Measurements from ENCODE around the gene NF2.

NF2 gene

DNA sequence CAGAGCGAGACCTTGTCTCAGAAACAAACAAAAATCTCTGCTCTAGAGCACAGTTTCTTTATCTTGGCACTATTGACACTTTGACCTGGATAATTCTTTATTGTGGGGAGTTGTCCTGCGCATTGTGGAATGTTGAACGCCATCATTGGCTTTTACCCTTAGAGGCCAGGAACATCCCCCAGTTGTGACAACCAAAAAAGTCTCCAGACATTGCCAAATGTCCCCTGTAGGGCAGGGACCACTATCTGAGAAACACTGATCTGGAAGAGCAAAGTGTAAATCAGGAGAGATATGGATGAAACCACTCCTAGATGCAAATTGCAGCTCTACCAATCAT lies 4.8 kb upstream of the NF2 start:
- no peak for DNase-seq (ENCODE audit: low read depth, low spot score)
- TF ChIP-seq SUZ12 (IDR thresholded peaks at IDR 0.05; ENCODE audit: extremely low read depth, insufficient read depth, insufficient read length) (no peak), YY1 (IDR thresholded peaks at IDR 0.05; ENCODE audit: insufficient read depth, insufficient read length) (no peak), ZNF274 (IDR thresholded peaks at IDR 0.05; ENCODE audit: low read depth, low read length) (no peak)
- Histone ChIP-seq H3K9ac (ENCODE audit: insufficient read length, low read depth) (no peak overlapping the region), H3K4me3 (ENCODE audit: insufficient read length, low read depth) (no peak overlapping the region), H3K27me3 (ENCODE audit: insufficient read depth, insufficient read length) (no peaks in the 10 kb centered on the region), H3K4me1 (ENCODE audit: insufficient read depth, insufficient read length) (no peaks in the 10 kb centered on the region), H3K9me3 (ENCODE audit: insufficient read depth, low read length) (no peaks in the 10 kb centered on the region; the same call in 1 of the 2 replicates), H3K36me3 (ENCODE audit: insufficient read depth, insufficient read length, low read length) (no peaks in the 10 kb centered on the region)

DNA sequence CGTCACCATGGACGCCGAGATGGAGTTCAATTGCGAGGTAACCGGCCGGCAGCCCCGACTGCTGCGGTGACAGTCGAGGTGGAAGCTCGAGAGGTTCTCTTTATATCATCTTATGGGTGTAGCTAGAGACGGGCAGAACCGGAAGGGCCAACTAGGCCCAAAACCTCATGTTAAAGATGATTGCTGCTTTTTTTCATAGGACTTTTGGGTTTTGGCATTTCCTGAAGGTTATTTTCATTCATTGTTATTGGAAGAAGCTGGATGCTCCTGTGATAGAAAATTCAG lies 585 bp downstream of the NF2 start:
- Histone ChIP-seq H3K9me3 (ENCODE audit: insufficient read depth, low read length) (no peaks in the 10 kb centered on the region), H3K27me3 (ENCODE audit: insufficient read depth, insufficient read length) (no peaks in the 10 kb centered on the region), H3K4me3 (ENCODE audit: insufficient read length, low read depth) (peak overlapping the region; percentile 65), H3K36me3 (ENCODE audit: insufficient read depth, insufficient read length, low read length) (peaks cover 3% of the 10 kb centered on the region), H3K4me1 (ENCODE audit: insufficient read depth, insufficient read length) (no peaks in the 10 kb centered on the region), H3K9ac (ENCODE audit: insufficient read length, low read depth) (peak overlapping the region; percentile 92)
- TF ChIP-seq ZNF274 (IDR thresholded peaks at IDR 0.05; ENCODE audit: low read depth, low read length) (no peak), SUZ12 (IDR thresholded peaks at IDR 0.05; ENCODE audit: extremely low read depth, insufficient read depth, insufficient read length) (no peak), YY1 (IDR thresholded peaks at IDR 0.05; ENCODE audit: insufficient read depth, insufficient read length) (no peak)
- DNase-seq (ENCODE audit: low read depth, low spot score), result no peak

DNA sequence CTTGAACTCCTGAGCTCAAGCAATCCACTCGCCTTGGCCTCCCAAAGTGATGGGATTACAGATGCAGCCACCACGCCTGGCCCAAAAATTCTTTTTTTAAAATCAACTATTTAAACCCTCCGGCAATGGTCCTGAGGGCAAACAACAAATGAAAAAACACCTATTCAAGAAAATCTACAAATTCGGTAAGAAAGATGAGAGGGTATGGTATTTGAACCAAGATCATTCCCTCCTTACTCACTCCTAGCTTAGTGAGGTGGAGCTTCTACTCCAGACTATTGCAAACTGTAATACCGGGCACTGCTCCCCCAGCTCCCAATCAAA lies 2.1 kb downstream of the NF2 start:
- H3K4me3 ChIP-seq (ENCODE audit: insufficient read length, low read depth), result no peak overlapping the region
- no peaks in the 10 kb centered on the region for H3K4me1 ChIP-seq (ENCODE audit: insufficient read depth, insufficient read length)
- no peaks in the 10 kb centered on the region for H3K9me3 ChIP-seq (ENCODE audit: insufficient read depth, low read length)
- H3K36me3 ChIP-seq (ENCODE audit: insufficient read depth, insufficient read length, low read length), result peaks cover 3% of the 10 kb centered on the region
- no peak for DNase-seq (ENCODE audit: low read depth, low spot score)
- H3K9ac ChIP-seq (ENCODE audit: insufficient read length, low read depth), result no peak overlapping the region
- TF ChIP-seq ZNF274 (IDR thresholded peaks at IDR 0.05; ENCODE audit: low read depth, low read length), result no peak
- TF ChIP-seq YY1 (IDR thresholded peaks at IDR 0.05; ENCODE audit: insufficient read depth, insufficient read length), result no peak
- TF ChIP-seq SUZ12 (IDR thresholded peaks at IDR 0.05; ENCODE audit: extremely low read depth, insufficient read depth, insufficient read length), result no peak
- no peaks in the 10 kb centered on the region for H3K27me3 ChIP-seq (ENCODE audit: insufficient read depth, insufficient read length)

DNA sequence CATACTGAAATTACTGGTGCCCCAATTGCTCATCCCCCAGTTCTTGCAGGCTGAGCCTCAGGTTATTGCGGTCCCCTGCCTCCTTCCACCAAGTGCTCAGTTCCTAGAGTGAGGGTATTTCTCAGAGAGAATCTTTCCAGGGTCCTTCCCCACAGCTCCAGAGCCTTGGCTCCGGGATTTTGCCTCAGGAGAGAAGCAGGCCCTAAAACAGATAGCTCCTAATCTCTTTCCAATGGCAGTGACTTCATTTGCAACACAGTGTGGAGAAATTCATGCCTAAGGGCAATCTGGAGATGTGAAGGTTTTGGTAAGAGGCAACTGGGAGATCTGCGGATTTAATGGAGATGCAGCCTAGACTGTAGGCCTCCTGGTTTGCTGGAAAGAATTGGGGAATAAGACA lies 2.9 kb downstream of the NF2 start:
- no peaks in the 10 kb centered on the region for H3K9me3 ChIP-seq (ENCODE audit: insufficient read depth, low read length)
- DNase-seq (ENCODE audit: low read depth, low spot score), result peak; percentile 74
- no peaks in the 10 kb centered on the region for H3K4me1 ChIP-seq (ENCODE audit: insufficient read depth, insufficient read length)
- no peaks in the 10 kb centered on the region for H3K27me3 ChIP-seq (ENCODE audit: insufficient read depth, insufficient read length)
- H3K9ac ChIP-seq (ENCODE audit: insufficient read length, low read depth), result no peak overlapping the region
- TF ChIP-seq SUZ12 (IDR thresholded peaks at IDR 0.05; ENCODE audit: extremely low read depth, insufficient read depth, insufficient read length), result no peak
- peaks cover 3% of the 10 kb centered on the region for H3K36me3 ChIP-seq (ENCODE audit: insufficient read depth, insufficient read length, low read length)
- H3K4me3 ChIP-seq (ENCODE audit: insufficient read length, low read depth), result no peak overlapping the region

DNA sequence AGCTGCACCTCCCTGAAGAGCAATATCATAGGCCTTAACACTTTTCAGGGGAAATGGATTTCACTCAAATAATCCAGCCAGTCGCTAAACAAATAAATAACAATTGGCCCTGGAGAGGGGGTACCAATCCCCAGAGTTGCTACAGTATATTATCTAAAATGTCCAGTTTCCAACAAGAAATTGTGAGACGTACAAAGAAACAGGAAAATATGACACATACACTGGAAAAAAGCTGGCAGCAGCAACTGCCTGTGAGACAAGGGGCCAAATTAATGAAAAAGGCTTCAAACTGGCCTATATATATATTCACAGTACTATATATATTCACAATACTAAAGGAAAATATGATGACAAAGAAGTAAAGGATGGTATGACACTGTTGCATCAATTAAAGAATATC lies 4.0 kb downstream of the NF2 start:
- no peak for DNase-seq (ENCODE audit: low read depth, low spot score)
- no peak overlapping the region for H3K4me3 ChIP-seq (ENCODE audit: insufficient read length, low read depth)
- H3K36me3 ChIP-seq (ENCODE audit: insufficient read depth, insufficient read length, low read length), result peaks cover 3% of the 10 kb centered on the region
- H3K9me3 ChIP-seq (ENCODE audit: insufficient read depth, low read length), result no peaks in the 10 kb centered on the region
- H3K4me1 ChIP-seq (ENCODE audit: insufficient read depth, insufficient read length), result no peaks in the 10 kb centered on the region
- no peak overlapping the region for H3K9ac ChIP-seq (ENCODE audit: insufficient read length, low read depth)
- no peaks in the 10 kb centered on the region for H3K27me3 ChIP-seq (ENCODE audit: insufficient read depth, insufficient read length)
- TF ChIP-seq YY1 (IDR thresholded peaks at IDR 0.05; ENCODE audit: insufficient read depth, insufficient read length), result no peak
- no peak for TF ChIP-seq SUZ12 (IDR thresholded peaks at IDR 0.05; ENCODE audit: extremely low read depth, insufficient read depth, insufficient read length)
- no peak for TF ChIP-seq ZNF274 (IDR thresholded peaks at IDR 0.05; ENCODE audit: low read depth, low read length)

DNA sequence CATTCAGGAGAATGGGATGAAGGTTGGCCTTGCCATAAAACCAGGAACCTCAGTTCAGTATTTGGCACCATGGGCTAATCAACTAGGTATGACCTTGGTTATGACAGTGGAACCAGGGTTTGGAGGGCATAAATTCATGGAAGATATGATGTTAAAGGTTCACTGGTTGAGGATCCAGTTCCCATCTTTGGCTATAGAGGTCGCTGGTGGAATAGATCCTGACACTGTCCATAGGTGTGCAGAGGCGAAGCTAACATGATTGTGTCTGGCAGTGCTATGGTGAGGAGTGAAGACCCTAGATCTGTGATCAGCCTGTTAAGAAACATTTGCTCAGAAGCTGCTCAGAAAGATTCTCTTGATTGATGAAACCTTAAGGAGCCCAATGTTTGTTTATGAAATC lies 5.7 kb downstream of the NF2 start:
- DNase-seq (ENCODE audit: low read depth, low spot score), result no peak
- Histone ChIP-seq H3K4me3 (ENCODE audit: insufficient read length, low read depth) (no peak overlapping the region), H3K27me3 (ENCODE audit: insufficient read depth, insufficient read length) (no peaks in the 10 kb centered on the region), H3K9ac (ENCODE audit: insufficient read length, low read depth) (no peak overlapping the region), H3K9me3 (ENCODE audit: insufficient read depth, low read length) (no peaks in the 10 kb centered on the region), H3K36me3 (ENCODE audit: insufficient read depth, insufficient read length, low read length) (peaks cover 3% of the 10 kb centered on the region), H3K4me1 (ENCODE audit: insufficient read depth, insufficient read length) (no peaks in the 10 kb centered on the region)
- no peak for TF ChIP-seq SUZ12 (IDR thresholded peaks at IDR 0.05; ENCODE audit: extremely low read depth, insufficient read depth, insufficient read length)
- no peak for TF ChIP-seq YY1 (IDR thresholded peaks at IDR 0.05; ENCODE audit: insufficient read depth, insufficient read length)
- TF ChIP-seq ZNF274 (IDR thresholded peaks at IDR 0.05; ENCODE audit: low read depth, low read length), result no peak

DNA sequence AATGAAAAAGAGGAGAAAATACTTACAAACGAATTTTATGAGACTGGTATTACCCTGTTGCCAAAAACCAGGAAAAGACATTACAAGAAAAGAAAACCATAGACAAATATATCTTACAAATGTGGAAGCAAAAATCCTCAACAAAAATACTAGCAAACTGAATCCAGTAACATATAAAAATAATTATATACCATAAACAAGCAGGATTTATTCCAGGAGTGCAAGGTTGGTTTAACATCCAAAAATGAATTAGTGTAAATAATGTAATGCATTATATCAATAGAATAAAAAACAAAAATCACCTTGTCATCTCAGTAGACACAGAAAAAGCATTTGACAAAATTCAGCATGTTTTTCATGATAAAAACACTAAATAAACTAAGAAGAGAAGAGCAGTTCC lies 7.3 kb downstream of the NF2 start:
- TF ChIP-seq YY1 (IDR thresholded peaks at IDR 0.05; ENCODE audit: insufficient read depth, insufficient read length), result no peak
- TF ChIP-seq SUZ12 (IDR thresholded peaks at IDR 0.05; ENCODE audit: extremely low read depth, insufficient read depth, insufficient read length), result no peak
- no peak for TF ChIP-seq ZNF274 (IDR thresholded peaks at IDR 0.05; ENCODE audit: low read depth, low read length)
- Histone ChIP-seq H3K27me3 (ENCODE audit: insufficient read depth, insufficient read length) (no peaks in the 10 kb centered on the region), H3K4me3 (ENCODE audit: insufficient read length, low read depth) (no peak overlapping the region), H3K4me1 (ENCODE audit: insufficient read depth, insufficient read length) (no peaks in the 10 kb centered on the region), H3K9me3 (ENCODE audit: insufficient read depth, low read length) (no peaks in the 10 kb centered on the region), H3K9ac (ENCODE audit: insufficient read length, low read depth) (no peak overlapping the region), H3K36me3 (ENCODE audit: insufficient read depth, insufficient read length, low read length) (peaks cover 3% of the 10 kb centered on the region)
- DNase-seq (ENCODE audit: low read depth, low spot score), result no peak

DNA sequence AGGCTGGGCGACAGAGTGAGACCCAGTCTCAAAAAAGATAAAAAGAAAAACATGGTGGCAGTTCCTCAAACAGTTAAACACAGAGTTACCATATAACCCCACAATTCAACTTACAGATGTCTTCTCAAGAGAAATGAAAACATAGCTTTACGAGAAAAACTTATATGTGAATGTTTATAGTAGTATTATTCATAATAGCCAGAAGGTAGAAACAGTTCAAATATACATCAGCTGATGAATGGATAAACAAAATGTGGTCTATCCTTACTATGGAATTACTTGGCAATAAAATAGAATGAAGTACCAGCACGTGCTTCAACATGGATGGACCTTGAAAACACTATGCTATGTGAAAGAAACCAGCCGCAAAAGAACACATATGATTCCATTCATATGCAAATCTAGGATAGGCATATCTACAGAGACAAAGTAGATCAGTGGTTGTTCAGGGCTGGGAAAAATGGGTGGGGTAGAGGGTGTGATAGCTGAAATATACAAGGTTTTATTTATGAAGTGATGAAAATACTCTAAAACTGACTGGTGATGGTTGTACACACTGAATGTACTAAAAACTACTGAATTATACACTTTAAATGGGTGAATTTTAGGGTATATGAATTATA lies 12.4 kb downstream of the NF2 start:
- H3K36me3 ChIP-seq (ENCODE audit: insufficient read depth, insufficient read length, low read length), result no peaks in the 10 kb centered on the region
- TF ChIP-seq SUZ12 (IDR thresholded peaks at IDR 0.05; ENCODE audit: extremely low read depth, insufficient read depth, insufficient read length) (no peak), ZNF274 (IDR thresholded peaks at IDR 0.05; ENCODE audit: low read depth, low read length) (no peak), YY1 (IDR thresholded peaks at IDR 0.05; ENCODE audit: insufficient read depth, insufficient read length) (no peak)
- H3K4me3 ChIP-seq (ENCODE audit: insufficient read length, low read depth), result no peak overlapping the region
- no peak overlapping the region for H3K9ac ChIP-seq (ENCODE audit: insufficient read length, low read depth)
- H3K9me3 ChIP-seq (ENCODE audit: insufficient read depth, low read length), result no peaks in the 10 kb centered on the region
- no peak for DNase-seq (ENCODE audit: low read depth, low spot score)
- no peaks in the 10 kb centered on the region for H3K27me3 ChIP-seq (ENCODE audit: insufficient read depth, insufficient read length)
- H3K4me1 ChIP-seq (ENCODE audit: insufficient read depth, insufficient read length), result no peaks in the 10 kb centered on the region

All from NT2/D1 (cell line).